Bronchial epithelial cell (primary cell): ENCODE measurements around the gene RGS7BP. TPM values are rescaled to one million over a fixed set of nuclear protein-coding genes. Genes with fewer than 3 reads are reported as not detected.
A peak's percentile ranks its signal among the peaks of the same experiment; 100 is the strongest.

Experiments
- DNase-seq: peaks from one replicate; pipeline ENCODE4 v3.0.0-alpha.2; 2010; ENCODE audit warnings: low read depth
- FAIRE-seq: peaks from 2 replicates; lab custom pipeline; 2011; peaks lifted over from hg19 to GRCh38; lab: Jason Lieb, UNC
- H3K27me3 ChIP-seq: 2 replicates; pipeline ENCODE4 v1.5.1; 2011; ENCODE audit warnings: low read length; ENCODE audit not compliant: control insufficient read depth, insufficient read depth
- H3K36me3 ChIP-seq: 2 replicates; pipeline ENCODE4 v1.5.1; 2011; ENCODE audit warnings: low read length; ENCODE audit not compliant: control insufficient read depth, insufficient read depth
- H3K4me3 ChIP-seq: 2 replicates; pipeline ENCODE4 v1.5.1; 2011; ENCODE audit warnings: mild to moderate bottlenecking, low read depth, low read length, control low read depth
- total RNA-seq: library from RNA; depleted of rRNA; stranded (reverse); fragments of >200 nt; gene quantifications from 2 replicates; pipeline ENCODE4 v1.2.1, GENCODE V29; 2014
- TF ChIP-seq, protein P1 (sequence below): IDR thresholded peaks from 2 replicates; pipeline ENCODE4 v1.5.1; 2011; ENCODE audit warnings: mild to moderate bottlenecking, moderate library complexity, low read length, control low read depth, inconsistent platforms; ENCODE audit not compliant: insufficient read depth, severe bottlenecking

Gene RGS7BP
- total RNA-seq, 1 donor from 2014 or later: not detected

DNA sequence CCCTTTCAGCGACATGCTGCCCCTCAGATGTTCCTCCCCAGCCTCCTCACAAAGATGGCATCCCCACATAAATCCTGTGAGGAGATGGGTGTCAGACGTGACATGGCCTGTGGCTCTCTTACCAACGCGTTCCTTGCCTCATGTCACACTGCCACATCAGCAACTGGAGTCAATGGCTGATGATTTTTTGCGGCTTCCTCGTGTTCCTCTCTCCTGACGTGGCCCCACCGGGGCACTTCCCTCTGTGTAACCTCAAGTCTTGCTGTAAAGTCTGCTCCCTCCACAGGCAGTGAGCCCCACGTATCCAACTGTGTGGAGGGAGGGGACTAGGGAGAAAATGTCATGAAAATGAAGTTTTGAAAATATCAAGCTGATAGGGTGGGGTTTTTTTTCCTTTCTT lies 131.3 kb downstream of the RGS7BP start:
- FAIRE-seq: no peak
- TF ChIP-seq, protein P1, sequence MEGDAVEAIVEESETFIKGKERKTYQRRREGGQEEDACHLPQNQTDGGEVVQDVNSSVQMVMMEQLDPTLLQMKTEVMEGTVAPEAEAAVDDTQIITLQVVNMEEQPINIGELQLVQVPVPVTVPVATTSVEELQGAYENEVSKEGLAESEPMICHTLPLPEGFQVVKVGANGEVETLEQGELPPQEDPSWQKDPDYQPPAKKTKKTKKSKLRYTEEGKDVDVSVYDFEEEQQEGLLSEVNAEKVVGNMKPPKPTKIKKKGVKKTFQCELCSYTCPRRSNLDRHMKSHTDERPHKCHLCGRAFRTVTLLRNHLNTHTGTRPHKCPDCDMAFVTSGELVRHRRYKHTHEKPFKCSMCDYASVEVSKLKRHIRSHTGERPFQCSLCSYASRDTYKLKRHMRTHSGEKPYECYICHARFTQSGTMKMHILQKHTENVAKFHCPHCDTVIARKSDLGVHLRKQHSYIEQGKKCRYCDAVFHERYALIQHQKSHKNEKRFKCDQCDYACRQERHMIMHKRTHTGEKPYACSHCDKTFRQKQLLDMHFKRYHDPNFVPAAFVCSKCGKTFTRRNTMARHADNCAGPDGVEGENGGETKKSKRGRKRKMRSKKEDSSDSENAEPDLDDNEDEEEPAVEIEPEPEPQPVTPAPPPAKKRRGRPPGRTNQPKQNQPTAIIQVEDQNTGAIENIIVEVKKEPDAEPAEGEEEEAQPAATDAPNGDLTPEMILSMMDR: no peak
- DNase-seq: no peak

DNA sequence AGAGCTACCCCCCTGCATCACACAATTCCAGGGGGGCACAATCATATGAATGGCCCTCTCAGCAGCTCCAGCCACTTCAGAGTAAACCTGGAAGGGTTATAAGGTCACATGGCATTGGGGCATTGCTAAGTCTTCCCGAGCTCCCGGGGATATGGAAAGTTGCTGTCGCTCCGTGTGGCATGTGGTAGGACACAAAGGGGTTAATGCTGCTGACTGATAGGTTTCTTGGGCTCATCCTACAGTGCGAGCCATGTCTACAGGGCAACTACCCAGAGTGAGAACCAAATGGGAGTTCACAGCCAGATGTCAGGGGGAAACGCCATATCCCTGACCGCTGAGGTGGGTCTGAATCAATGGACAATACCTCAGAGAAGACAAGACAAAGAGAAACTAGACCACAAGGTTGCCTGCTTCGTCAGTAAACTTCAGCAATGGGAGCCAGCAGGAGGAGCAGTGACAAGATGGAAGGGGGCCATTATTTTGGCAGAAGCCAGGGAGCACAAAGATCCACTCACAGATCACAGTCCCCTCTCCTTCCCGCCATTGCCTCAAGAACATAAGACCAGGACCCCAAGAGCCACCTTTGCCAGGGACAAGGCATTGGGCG lies 132.1 kb downstream of the RGS7BP start:
- no peaks in the 10 kb centered on the region for H3K27me3 ChIP-seq
- no peak for DNase-seq
- TF ChIP-seq, protein P1: peak; percentile 9
- H3K36me3 ChIP-seq: no peaks in the 10 kb centered on the region
- H3K4me3 ChIP-seq: no peak overlapping the region
- FAIRE-seq: peak; percentile 75

More for the DNA sequence above, 131.3 kb downstream of the RGS7BP start:
- Histone ChIP-seq H3K36me3 (no peaks in the 10 kb centered on the region), H3K4me3 (no peak overlapping the region), H3K27me3 (no peaks in the 10 kb centered on the region)

DNA sequence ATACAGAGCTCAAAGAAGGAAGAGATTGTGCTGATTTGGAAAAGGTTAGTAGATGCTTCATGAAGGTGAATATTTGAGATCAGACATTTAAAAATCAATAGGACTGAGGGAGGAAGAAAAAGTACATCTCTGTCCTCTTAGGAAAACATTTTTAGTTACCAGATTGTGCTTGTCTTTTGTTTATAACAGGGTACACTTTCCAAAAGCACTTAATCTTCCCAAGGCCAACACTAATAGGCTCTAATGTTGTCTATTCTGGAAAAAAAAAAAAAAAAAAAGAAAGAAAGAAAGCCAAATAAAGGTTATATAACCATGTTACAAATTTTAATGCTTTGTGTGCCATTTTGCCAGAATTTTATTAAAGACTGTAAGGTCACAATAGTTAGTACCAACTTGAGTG lies 139.0 kb downstream of the RGS7BP start:
- no peak for FAIRE-seq
- no peaks in the 10 kb centered on the region for H3K36me3 ChIP-seq
- H3K27me3 ChIP-seq: no peaks in the 10 kb centered on the region
- H3K4me3 ChIP-seq: no peak overlapping the region
- TF ChIP-seq, protein P1: no peak
- no peak for DNase-seq

DNA sequence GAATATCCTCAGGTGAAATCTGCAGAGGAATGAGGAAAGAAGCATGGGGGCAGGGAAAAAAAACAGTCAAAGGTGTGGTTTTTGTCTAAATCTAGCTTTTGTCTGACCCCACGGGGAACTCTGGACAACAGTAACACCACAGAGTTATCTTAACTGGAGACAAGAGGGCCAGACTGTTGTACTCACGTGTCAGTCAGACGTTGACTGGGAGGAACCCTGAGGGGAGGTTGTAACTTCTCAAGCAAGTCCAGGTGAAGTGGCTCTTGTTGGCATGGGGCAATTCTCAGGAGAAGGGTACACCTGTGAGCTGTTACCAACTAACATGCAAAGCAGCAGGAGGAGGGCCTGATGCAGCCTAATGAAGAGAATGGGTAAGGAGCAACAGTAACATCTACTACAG lies 140.4 kb downstream of the RGS7BP start:
- no peak overlapping the region for H3K4me3 ChIP-seq
- H3K27me3 ChIP-seq: no peaks in the 10 kb centered on the region
- H3K36me3 ChIP-seq: no peaks in the 10 kb centered on the region
- DNase-seq (no peak), FAIRE-seq (no peak)
- TF ChIP-seq, protein P1: no peak

DNA sequence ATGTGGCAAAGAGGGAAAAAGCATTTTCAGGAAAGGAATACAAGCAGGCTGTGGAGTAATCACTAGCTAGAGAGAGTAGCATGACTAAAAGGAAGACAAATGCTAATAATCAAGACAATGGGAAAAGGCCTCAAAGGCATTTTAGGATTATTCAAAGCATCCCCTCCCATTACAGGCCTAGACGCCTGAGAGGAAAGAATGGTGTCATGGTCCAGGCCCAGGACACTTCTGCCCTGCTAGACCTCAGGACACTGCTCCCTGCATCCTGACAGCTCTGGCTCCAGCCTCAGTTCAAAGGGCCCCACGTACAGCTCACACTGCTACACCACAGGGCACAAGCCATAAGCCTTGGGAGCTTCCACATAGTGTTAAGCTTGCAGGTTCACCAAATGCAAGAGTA lies 143.7 kb downstream of the RGS7BP start:
- H3K36me3 ChIP-seq: no peaks in the 10 kb centered on the region
- H3K27me3 ChIP-seq: no peaks in the 10 kb centered on the region
- DNase-seq (no peak), FAIRE-seq (no peak)
- TF ChIP-seq, protein P1: no peak
- no peak overlapping the region for H3K4me3 ChIP-seq
